Bone marrow (tissue), 2 donors: ENCODE measurements around the gene CD2AP.
"Not testable (repeated sequence)": the region's sequence is repeated elsewhere in the genome, so short reads cannot be mapped to it uniquely, and the experiment has no call there.

Experiments
- DNase-seq, 2 donors: peaks; one replicate each; lab custom pipeline; 2025; lab: John Stamatoyannopoulos, UW

The CD2AP gene

DNA sequence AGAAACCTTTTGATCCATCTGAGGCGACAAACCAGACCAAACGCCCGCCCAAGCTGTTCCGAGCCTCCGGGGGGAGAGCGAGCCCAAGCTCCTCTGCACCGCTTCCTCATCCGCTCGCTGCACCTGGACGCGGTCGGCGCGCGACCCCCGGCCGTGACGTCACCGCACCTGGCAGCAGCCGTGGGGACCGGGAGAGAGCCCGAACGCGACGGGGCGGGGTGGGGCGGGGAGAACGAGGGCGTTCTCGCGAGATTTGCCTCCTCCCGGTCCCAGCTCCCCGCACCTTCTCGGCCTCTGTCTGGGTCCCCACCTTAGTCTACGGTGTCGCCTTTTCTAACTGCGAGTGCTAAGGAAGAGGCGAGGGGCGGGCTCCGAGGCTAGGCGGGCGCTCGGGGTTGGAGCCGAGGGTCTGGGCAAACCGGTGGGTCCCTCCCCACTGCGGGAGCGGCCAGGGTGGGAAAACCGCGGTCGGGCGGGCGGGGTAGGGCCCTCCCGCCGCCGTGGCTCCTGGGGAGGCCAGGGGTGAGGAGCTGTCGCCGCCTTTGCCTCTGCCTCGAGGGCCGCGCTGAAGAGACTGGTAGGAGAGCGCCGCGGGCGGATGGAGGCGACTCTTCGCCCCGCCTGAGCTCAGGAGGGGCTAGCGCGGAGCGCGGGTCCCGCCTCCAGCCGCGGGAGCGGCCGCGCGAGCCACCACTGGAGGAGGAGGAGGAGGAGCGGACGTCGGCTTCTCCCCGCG is at the start of gene CD2AP:
Gene CD2AP, plus strand, starts transcription at position 293 of the 736 bp plus-strand sequence. CDS start 456 bp downstream, outside the sequence.
- DNase-seq = peak; percentile 64 to 78

- no peak for DNase-seq
These were observed 49.3 kb upstream of the CD2AP start for GRCh38 chr6:47428288-47428687.

DNA sequence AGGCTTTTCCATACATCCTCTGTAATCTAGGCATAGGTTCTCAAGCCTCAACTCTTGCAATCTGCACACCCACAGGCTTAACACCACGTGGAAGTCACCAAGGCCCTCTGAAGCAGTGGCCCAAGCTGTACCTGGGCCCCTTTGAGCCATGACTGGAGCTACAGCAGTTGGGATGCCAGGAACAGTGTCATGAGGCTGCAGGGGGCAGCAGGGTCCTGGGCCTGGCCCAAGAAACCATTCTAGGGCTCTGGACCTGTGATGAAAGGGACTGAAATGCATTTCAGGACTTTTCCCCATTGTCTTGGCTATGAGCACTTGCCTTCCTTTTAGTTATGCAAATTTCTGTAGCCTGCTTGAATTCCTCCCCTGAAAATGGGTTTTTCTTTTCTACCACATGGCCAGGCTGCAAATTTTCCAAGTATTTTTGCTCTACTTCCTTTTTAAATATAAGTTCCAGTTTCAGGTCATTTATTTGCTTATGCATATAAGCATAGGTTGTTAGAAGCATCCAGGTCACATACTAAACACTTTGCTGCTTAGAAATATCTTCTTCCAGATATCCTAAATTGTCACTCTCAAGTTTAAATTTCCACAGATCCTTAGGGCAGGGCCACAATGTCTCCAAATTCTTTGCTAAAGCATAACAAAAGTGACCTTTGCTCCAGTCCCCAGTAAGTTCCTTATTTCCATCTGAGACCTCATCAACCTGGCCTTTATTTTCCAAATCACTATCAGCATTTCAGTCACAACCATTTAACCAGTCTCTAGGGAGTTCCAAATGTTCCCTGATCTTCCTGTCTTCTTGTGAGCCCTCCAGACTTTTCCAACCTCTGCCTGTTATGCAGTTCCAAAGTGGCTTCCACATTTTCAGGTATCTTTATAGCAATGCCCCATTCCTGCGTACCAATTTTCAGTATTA is 48.6 kb upstream of the CD2AP start:
- no peak for DNase-seq

GRCh38 chr6:47434372-47435253 is 43.0 kb upstream of the CD2AP start:
- no peak for DNase-seq

DNA sequence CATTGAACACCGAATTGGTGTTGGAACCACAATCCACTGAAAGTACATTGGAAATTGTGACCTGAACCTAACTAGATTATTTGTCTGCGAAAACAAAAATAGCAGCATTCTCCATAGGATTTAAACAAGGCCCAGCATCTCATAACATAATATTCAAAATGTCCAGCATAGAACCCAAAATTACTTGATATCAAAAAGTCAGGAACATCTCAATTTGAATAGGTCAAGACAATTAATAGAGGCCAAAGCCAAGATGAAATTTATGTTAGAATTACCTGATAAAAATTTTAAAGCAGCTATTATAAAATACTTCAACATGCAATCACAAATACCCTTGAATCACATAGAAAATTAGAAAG is 42.4 kb upstream of the CD2AP start:
- DNase-seq = no peak

GRCh38 chr6:47437592-47437991 is 40.0 kb upstream of the CD2AP start:
- DNase-seq = peak in 1 of 2 donors; percentile 19

DNA sequence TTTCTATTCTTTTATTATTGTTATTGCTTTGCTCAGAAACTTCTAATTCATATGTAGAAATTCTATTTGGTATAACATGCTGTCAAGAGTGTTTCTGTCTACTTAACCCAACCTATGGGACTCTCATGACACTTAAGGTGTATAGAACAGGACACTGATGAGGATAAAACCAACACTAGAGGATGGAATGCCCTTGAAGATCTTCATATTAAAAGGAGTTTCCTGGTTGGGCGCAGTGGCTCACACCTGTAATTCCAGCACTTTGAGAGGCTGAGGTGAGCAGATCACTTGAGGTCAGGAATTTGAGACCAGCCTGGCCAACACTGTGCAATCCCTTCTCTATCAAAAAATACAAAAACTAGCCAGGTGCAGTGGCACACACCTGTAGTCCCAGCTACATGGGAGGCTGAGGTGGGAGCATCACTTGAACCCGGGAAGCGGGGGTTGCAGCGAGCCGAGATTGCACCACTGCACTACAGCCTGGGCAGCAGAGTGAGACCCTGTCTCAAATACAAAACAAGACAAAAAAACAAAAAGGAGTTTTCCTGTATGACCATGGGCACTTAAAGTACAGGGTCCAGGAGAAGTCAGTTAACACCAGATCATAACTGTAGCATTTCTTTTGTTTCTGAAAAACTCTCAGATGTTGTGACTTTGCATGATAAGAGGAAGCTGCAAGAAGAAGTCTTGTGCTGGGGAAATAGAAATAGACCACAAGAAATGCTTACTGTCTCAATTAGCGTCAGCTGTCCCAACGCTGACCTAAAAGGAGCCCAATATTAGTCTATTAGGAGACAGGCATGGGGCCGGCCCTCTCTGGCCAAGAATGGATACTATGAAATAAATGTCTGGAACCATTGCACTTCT is 38.9 kb upstream of the CD2AP start:
- peak in 1 of 2 donors; percentile 21 for DNase-seq

GRCh38 chr6:47439348-47439668 is 38.3 kb upstream of the CD2AP start:
- no peak for DNase-seq

DNA sequence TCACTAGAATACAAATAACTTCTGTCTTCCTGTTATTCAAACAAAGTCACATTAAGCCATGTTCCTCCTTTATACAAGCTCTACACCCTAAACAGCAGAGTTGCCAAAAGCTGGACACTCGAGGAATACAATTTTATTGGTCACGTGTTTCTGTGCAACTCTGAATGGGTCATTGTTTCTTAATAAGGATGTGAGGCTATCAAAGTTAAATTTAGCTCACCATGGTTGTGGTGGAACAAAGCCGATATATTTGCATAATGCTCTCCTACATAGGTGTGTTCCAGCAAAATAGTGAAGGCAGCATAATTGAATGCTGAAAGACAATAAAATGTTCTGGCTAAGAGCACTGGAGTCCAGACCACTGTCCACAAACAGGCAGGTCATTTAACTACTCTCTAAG is 36.9 kb upstream of the CD2AP start:
- DNase-seq = no peak

GRCh38 chr6:47444964-47445363 is 32.6 kb upstream of the CD2AP start:
- DNase-seq = not testable (repeated sequence)

- peak in 1 of 2 donors; percentile 72 for DNase-seq
These were observed 30.8 kb upstream of the CD2AP start for GRCh38 chr6:47446669-47447330.

GRCh38 chr6:47447722-47448121 is 29.9 kb upstream of the CD2AP start:
- DNase-seq = no peak

GRCh38 chr6:47451162-47451561 is 26.4 kb upstream of the CD2AP start:
- DNase-seq = no peak

DNA sequence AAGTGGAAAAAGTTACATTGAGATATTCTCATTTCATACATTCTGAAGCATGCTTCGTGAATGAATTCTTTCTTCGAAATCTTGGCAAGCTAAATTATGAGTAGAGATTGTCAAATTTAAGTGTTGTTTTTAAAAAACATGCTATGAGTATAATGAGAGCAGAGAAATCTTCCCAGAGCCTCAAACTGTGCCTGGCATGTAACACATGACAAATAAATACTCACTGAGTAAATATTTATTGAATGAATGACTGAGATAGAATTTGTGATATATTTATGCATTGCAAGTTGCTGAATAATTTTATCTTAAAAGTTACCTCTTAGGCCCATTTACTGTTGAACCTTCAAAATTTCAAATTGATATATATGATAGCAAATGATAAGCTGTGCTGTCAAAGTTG is 24.7 kb upstream of the CD2AP start:
- no peak for DNase-seq

- no peak for DNase-seq
These were observed 24.1 kb upstream of the CD2AP start for GRCh38 chr6:47453372-47453936.

- no peak for DNase-seq
These were observed 22.7 kb upstream of the CD2AP start for GRCh38 chr6:47454713-47455396.

GRCh38 chr6:47455533-47456209 is 21.9 kb upstream of the CD2AP start:
- DNase-seq = no peak

GRCh38 chr6:47456536-47456975 is 21.0 kb upstream of the CD2AP start:
- DNase-seq = no peak

GRCh38 chr6:47457370-47457769 is 20.2 kb upstream of the CD2AP start:
- DNase-seq = no peak
